GM12891 (cell line): ENCODE data around the gene ATL1.

Experiments
- PAX5 ChIP-seq: IDR thresholded peaks from 2 replicates; pipeline ENCODE4 v1.6.1; 2011; ENCODE audit warnings: low read length, moderate library complexity, mild to moderate bottlenecking; ENCODE audit not compliant: insufficient read depth, severe bottlenecking
- POLR2A ChIP-seq: IDR thresholded peaks from 2 replicates; pipeline ENCODE4 v1.6.1; 2011; ENCODE audit warnings: low read depth, low read length, control low read depth
- POLR2AphosphoS5 ChIP-seq: IDR thresholded peaks from 2 replicates; pipeline ENCODE4 v1.6.1; 2011; ENCODE audit warnings: low read depth, low read length, control low read depth
- SPI1 ChIP-seq: IDR thresholded peaks from 2 replicates; pipeline ENCODE4 v1.6.1; 2011; ENCODE audit warnings: low read depth, low read length, control low read depth
- TAF1 ChIP-seq: IDR thresholded peaks from 2 replicates; pipeline ENCODE4 v1.6.1; 2011; ENCODE audit warnings: low read depth, low read length, control low read depth

DNA sequence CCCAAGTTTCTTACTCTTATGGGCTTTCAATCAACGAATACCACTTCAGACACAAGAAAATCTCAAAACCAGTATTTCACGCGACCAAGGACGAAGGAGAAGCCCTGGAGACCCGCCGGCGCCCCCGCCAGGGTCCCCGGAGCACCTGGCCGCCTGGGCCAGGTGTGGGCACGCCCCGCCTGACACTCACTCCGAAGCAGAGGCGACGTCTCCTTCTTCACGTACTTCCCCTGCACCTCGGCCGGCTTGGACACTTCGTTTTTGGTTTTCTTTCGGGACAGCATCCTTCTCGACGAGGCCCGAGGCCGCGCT lies 107.7 kb downstream of the ATL1 start:
- TF ChIP-seq TAF1 (no peak), POLR2AphosphoS5 (no peak), PAX5 (no peak), POLR2A (no peak), SPI1 (no peak)
